Panc1 (cell line): ENCODE measurements around the gene KIAA0232. TPM values are rescaled to one million over a fixed set of nuclear protein-coding genes. Genes with fewer than 3 reads are reported as not detected.

ENCODE experiments used
- ATAC-seq: fragments of 200-7000 bp; cut with Tn5 transposase; 2 replicates; pipeline ENCODE4 v1.9.1; 2020; ENCODE audit warnings: mild to moderate bottlenecking, moderate library complexity
- BruUV-seq: library from RNA; stranded (reverse); fragments of 400-500 nt; replicated peaks from 2 replicates; lab custom pipeline; 2021; lab: Mats Ljungman, UMichigan
- CTCF ChIA-PET: fragments of 300-600 bp; sonication (Branson Sonifier 250); formaldehyde crosslinking; loops from one replicate; lab custom pipeline; 2022; ENCODE audit warnings: antibody characterized with exemption; lab: Charles Lee
- POLR2A ChIA-PET: fragments of 300-600 bp; sonication (Branson Sonifier 250); formaldehyde crosslinking; loops from one replicate; lab custom pipeline; 2022; ENCODE audit warnings: antibody characterized with exemption; lab: Charles Lee
- DNase-seq: peaks from one replicate; pipeline ENCODE4 v3.0.0-alpha.2; 2010; ENCODE audit warnings: low read depth, low spot score
- H3K27ac ChIP-seq: 2 replicates; pipeline ENCODE4 v1.5.1; 2011; ENCODE audit warnings: mild to moderate bottlenecking, low read length, inconsistent platforms
- H3K27me3 ChIP-seq: fragments of 200-500 bp; sonication (Bioruptor generic); 2 replicates; pipeline ENCODE4 v1.6.0; 2014; ENCODE audit warnings: low read length, inconsistent platforms; ENCODE audit not compliant: control insufficient read depth, insufficient read depth
- H3K36me3 ChIP-seq: fragments of 200-500 bp; sonication (Bioruptor generic); 2 replicates; pipeline ENCODE4 v1.5.1; 2014; ENCODE audit warnings: inconsistent platforms, mild to moderate bottlenecking, low read length, moderate library complexity; ENCODE audit not compliant: control insufficient read depth, insufficient read depth
- H3K4me1 ChIP-seq: 2 replicates; pipeline ENCODE4 v1.5.1; 2011; ENCODE audit warnings: inconsistent platforms, mild to moderate bottlenecking, low read length, moderate library complexity; ENCODE audit not compliant: control insufficient read depth, insufficient read depth
- H3K4me3 ChIP-seq, 2 experiments: 2 replicates each; pipeline ENCODE4 v1.5.1; 2011 to 2012; ENCODE audit warnings: low read depth in 2 of 2, low read length in 2 of 2, mild to moderate bottlenecking in 2 of 2, inconsistent platforms in 1 of 2, moderate library complexity in 1 of 2
- H3K9me3 ChIP-seq: fragments of 200-500 bp; sonication (Bioruptor generic); 2 replicates; pipeline ENCODE4 v1.5.1; 2014; ENCODE audit warnings: low read depth, mild to moderate bottlenecking, inconsistent platforms, low read length, moderate library complexity; ENCODE audit not compliant: control insufficient read depth, insufficient read depth
- POLR2AphosphoS5 ChIP-seq: IDR thresholded peaks from 2 replicates; pipeline ENCODE4 v1.6.1; 2012; ENCODE audit warnings: mild to moderate bottlenecking, low read depth, low read length, moderate library complexity
- SIN3A ChIP-seq: IDR thresholded peaks from 2 replicates; pipeline ENCODE4 v1.6.1; 2012; ENCODE audit warnings: low read depth, mild to moderate bottlenecking, low read length, moderate library complexity, borderline replicate concordance; ENCODE audit not compliant: insufficient read depth
- TCF7L2 ChIP-seq: IDR thresholded peaks from 2 replicates; pipeline ENCODE4 v1.6.1; 2011; ENCODE audit warnings: mild to moderate bottlenecking, low read depth, low read length, inconsistent platforms
- in situ Hi-C: cut with HindIII; loops from 2 replicates; pipeline ENCODE4 v1.10.0; 2016; ENCODE audit warnings: low sequenced_read_pairs, low pct_unique_long_range_greater_than_20kb
- intact Hi-C: fragments of 100-400 bp; cut with micrococcal nuclease; formaldehyde crosslinking; loops from one replicate; pipeline ENCODE4 v1.10.0; 2022; ENCODE audit not compliant: unreplicated experiment
- total RNA-seq: library from RNA; stranded (reverse); gene quantifications from one replicate; pipeline ENCODE4 v1.2.1, GENCODE V29; 2021; ENCODE audit not compliant: unreplicated experiment
- TF ChIP-seq, protein P1 (sequence below), 2 experiments: IDR thresholded peaks; 2 replicates each; pipeline ENCODE4 v1.6.1; 2011 to 2012; ENCODE audit warnings: low read depth in 2 of 2, control low read depth in 1 of 2, low read length in 1 of 2, mild to moderate bottlenecking in 1 of 2, moderate library complexity in 1 of 2; ENCODE audit not compliant: insufficient read depth in 1 of 2
- TF ChIP-seq, protein P2 (sequence below): fragments of 450-650 bp; IDR thresholded peaks from 2 replicates; pipeline ENCODE4 v1.5.1; 2017; ENCODE audit warnings: mild to moderate bottlenecking

Gene KIAA0232
- total RNA-seq, 1 experiment from 2014 or later = 20.2 TPM

DNA sequence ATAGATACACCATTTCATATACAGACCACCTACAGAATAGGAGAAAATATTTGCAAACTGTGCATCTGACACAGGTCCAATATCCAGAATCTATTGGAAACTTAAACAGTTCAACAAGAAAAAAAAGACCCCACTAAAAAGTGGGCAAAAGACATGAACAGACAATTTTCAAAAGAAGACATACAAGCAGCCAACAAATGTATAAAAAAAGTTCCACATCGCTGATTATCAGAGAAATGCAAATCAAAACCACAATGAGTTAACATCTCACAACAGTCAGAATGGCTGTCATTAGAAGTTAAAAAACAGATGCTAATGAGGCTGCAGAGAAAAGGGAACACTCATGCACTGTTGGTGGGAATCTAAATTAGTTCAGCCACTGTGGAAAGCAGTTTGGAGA lies 36.8 kb downstream of the KIAA0232 start:
- Histone ChIP-seq H3K4me3 (no peak overlapping the region), H3K27me3 (no peaks in the 10 kb centered on the region), H3K27ac (no peak overlapping the region), H3K9me3 (no peaks in the 10 kb centered on the region), H3K36me3 (no peaks in the 10 kb centered on the region; the same call in 1 of the 2 replicates), H3K4me1 (no peaks in the 10 kb centered on the region; the same call in 1 of the 2 replicates)
- intact Hi-C loops (no loop called here), in situ Hi-C loops (no loop called here)
- no TSS peak for BruUV-seq
- CTCF ChIA-PET = no interaction called here
- POLR2A ChIA-PET = no interaction called here
- DNase-seq (no peak), ATAC-seq (no peak)
- TF ChIP-seq, protein P1, sequence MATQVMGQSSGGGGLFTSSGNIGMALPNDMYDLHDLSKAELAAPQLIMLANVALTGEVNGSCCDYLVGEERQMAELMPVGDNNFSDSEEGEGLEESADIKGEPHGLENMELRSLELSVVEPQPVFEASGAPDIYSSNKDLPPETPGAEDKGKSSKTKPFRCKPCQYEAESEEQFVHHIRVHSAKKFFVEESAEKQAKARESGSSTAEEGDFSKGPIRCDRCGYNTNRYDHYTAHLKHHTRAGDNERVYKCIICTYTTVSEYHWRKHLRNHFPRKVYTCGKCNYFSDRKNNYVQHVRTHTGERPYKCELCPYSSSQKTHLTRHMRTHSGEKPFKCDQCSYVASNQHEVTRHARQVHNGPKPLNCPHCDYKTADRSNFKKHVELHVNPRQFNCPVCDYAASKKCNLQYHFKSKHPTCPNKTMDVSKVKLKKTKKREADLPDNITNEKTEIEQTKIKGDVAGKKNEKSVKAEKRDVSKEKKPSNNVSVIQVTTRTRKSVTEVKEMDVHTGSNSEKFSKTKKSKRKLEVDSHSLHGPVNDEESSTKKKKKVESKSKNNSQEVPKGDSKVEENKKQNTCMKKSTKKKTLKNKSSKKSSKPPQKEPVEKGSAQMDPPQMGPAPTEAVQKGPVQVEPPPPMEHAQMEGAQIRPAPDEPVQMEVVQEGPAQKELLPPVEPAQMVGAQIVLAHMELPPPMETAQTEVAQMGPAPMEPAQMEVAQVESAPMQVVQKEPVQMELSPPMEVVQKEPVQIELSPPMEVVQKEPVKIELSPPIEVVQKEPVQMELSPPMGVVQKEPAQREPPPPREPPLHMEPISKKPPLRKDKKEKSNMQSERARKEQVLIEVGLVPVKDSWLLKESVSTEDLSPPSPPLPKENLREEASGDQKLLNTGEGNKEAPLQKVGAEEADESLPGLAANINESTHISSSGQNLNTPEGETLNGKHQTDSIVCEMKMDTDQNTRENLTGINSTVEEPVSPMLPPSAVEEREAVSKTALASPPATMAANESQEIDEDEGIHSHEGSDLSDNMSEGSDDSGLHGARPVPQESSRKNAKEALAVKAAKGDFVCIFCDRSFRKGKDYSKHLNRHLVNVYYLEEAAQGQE (IDR thresholded peaks at IDR 0.05; ENCODE audit: insufficient read depth in 1 of 2, low read depth in 2 of 2, low read length in 1 of 2) = no peak
- TF ChIP-seq TCF7L2 (no peak), SIN3A (no peak), POLR2AphosphoS5 (no peak)
- TF ChIP-seq, protein P2, sequence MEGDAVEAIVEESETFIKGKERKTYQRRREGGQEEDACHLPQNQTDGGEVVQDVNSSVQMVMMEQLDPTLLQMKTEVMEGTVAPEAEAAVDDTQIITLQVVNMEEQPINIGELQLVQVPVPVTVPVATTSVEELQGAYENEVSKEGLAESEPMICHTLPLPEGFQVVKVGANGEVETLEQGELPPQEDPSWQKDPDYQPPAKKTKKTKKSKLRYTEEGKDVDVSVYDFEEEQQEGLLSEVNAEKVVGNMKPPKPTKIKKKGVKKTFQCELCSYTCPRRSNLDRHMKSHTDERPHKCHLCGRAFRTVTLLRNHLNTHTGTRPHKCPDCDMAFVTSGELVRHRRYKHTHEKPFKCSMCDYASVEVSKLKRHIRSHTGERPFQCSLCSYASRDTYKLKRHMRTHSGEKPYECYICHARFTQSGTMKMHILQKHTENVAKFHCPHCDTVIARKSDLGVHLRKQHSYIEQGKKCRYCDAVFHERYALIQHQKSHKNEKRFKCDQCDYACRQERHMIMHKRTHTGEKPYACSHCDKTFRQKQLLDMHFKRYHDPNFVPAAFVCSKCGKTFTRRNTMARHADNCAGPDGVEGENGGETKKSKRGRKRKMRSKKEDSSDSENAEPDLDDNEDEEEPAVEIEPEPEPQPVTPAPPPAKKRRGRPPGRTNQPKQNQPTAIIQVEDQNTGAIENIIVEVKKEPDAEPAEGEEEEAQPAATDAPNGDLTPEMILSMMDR = no peak

DNA sequence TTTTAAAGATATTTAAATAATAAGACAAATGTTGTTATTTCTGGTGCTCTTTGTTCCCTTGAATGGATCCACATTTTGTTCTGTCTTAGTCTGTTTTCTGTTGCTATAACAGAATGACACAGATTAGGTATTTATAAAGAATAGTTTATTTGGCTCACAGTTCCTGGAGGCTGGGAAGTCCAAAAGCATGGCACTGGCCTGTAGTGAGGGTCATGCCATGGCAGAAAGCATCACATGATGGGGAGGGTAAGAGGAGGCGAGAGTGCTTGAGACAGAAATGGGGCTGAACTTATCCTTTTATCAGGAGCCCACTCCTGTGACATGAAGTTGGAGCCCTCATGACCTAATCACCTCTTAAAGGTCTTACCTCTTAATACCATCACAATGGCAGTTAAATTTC lies 38.2 kb downstream of the KIAA0232 start:
- Histone ChIP-seq H3K27ac (no peak overlapping the region), H3K36me3 (no peaks in the 10 kb centered on the region; the same call in 1 of the 2 replicates), H3K4me1 (no peaks in the 10 kb centered on the region; the same call in 1 of the 2 replicates), H3K27me3 (no peaks in the 10 kb centered on the region), H3K9me3 (no peaks in the 10 kb centered on the region), H3K4me3 (no peak overlapping the region)
- ChIA-PET CTCF (no interaction called here), POLR2A (interaction anchor here (0.6 kb wide), 1 partner anchor 40 kb away, joined by 7 read pairs; no protein-coding TSS in a partner anchor)
- TF ChIP-seq, protein P2 = no peak
- TF ChIP-seq TCF7L2 = no peak
- TF ChIP-seq, protein P1 (IDR thresholded peaks at IDR 0.05; ENCODE audit: insufficient read depth in 1 of 2, low read depth in 2 of 2, low read length in 1 of 2) = no peak
- no peak for TF ChIP-seq POLR2AphosphoS5
- no peak for TF ChIP-seq SIN3A
- intact Hi-C loops = no loop called here
- in situ Hi-C loops = no loop called here
- BruUV-seq = no TSS peak
- DNase-seq (no peak), ATAC-seq (no peak)
